ENCODE results near the gene SLC12A4. TPM values are rescaled to one million over a fixed set of nuclear protein-coding genes. Genes with fewer than 3 reads are reported as not detected.

SLC12A4 gene
- polyA plus RNA-seq, 4 donors: 1.1 to 17.3 (median 7.0) TPM

- Histone ChIP-seq H3K9me3 (ENCODE audit: control insufficient read depth in 2 of 2, insufficient read depth in 1 of 2, low read depth in 1 of 2, low read length in 1 of 2) (no peaks in the 10 kb centered on the region), H3K36me3 (ENCODE audit: control insufficient read depth in 3 of 3, insufficient read depth in 2 of 3, low read depth in 1 of 3, low read length in 3 of 3) (peaks cover 0 to 93% (median 2%) of the 10 kb centered on the region in 3 donors), H3K4me1 (ENCODE audit: control insufficient read depth in 3 of 3, insufficient read depth in 2 of 3, low read depth in 1 of 3, low read length in 2 of 3) (peaks cover 2 to 10% (median 4%) of the 10 kb centered on the region in 3 donors), H3K4me3 (ENCODE audit: low read depth in 1 of 3, low read length in 3 of 3) (no peak overlapping the region), H3K27me3 (ENCODE audit: control insufficient read depth in 3 of 3, insufficient read depth in 3 of 3, low read length in 3 of 3) (no peaks in the 10 kb centered on the region), H3K27ac (ENCODE audit: low read depth in 1 of 3, low read length in 2 of 3) (no peak overlapping the region)
- FAIRE-seq: no peak
- no peak for DNase-seq
- WGBS, 3 donors: 94 to 97% (median 95%) methylated on average over 14 to 17 of the region's 17 CpGs
Measured at GRCh38 chr16:67930678-67931211, 37.7 kb downstream of the SLC12A4 start.

DNA sequence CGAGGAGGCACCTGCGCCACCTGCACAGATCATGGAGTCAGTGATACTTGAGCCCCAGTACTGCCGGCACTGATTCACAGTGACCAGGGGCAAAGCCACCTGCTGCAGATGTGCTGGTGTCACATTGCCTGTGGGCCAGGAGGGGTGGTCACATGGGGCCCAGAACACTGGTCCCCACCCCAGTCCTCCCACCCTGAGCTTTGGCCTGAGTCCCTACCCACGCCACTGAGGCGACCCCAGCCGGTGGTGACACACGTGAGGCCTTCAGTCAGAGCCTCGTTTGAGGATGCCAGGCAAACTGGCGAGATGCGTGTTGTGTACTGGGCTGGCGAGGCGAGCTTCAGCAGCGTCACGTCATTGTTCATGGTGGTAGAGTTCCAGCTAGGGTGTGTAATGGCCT lies 38.2 kb downstream of the SLC12A4 start:
- WGBS, 3 donors: 94% methylated on average over 14 of the region's 14 CpGs
- no peak overlapping the region for H3K4me3 ChIP-seq (ENCODE audit: low read depth in 1 of 3, low read length in 3 of 3)
- DNase-seq (no peak), FAIRE-seq (no peak)
- no peaks in the 10 kb centered on the region for H3K9me3 ChIP-seq (ENCODE audit: control insufficient read depth in 2 of 2, insufficient read depth in 1 of 2, low read depth in 1 of 2, low read length in 1 of 2)
- no peaks in the 10 kb centered on the region for H3K27me3 ChIP-seq (ENCODE audit: control insufficient read depth in 3 of 3, insufficient read depth in 3 of 3, low read length in 3 of 3)
- no peak overlapping the region for H3K27ac ChIP-seq (ENCODE audit: low read depth in 1 of 3, low read length in 2 of 3)
- peaks cover 0 to 95% (median 2%) of the 10 kb centered on the region in 3 donors for H3K36me3 ChIP-seq (ENCODE audit: control insufficient read depth in 3 of 3, insufficient read depth in 2 of 3, low read depth in 1 of 3, low read length in 3 of 3)
- peaks cover 2 to 6% (median 4%) of the 10 kb centered on the region in 3 donors for H3K4me1 ChIP-seq (ENCODE audit: control insufficient read depth in 3 of 3, insufficient read depth in 2 of 3, low read depth in 1 of 3, low read length in 2 of 3)

GRCh38 chr16:67928561-67929364 lies 39.7 kb downstream of the SLC12A4 start:
- Histone ChIP-seq H3K4me3 (ENCODE audit: low read depth in 1 of 3, low read length in 3 of 3) (no peak overlapping the region), H3K27me3 (ENCODE audit: control insufficient read depth in 3 of 3, insufficient read depth in 3 of 3, low read length in 3 of 3) (no peaks in the 10 kb centered on the region), H3K9me3 (ENCODE audit: control insufficient read depth in 2 of 2, insufficient read depth in 1 of 2, low read depth in 1 of 2, low read length in 1 of 2) (no peaks in the 10 kb centered on the region), H3K27ac (ENCODE audit: low read depth in 1 of 3, low read length in 2 of 3) (no peak overlapping the region), H3K4me1 (ENCODE audit: control insufficient read depth in 3 of 3, insufficient read depth in 2 of 3, low read depth in 1 of 3, low read length in 2 of 3) (no peaks in the 10 kb centered on the region), H3K36me3 (ENCODE audit: control insufficient read depth in 3 of 3, insufficient read depth in 2 of 3, low read depth in 1 of 3, low read length in 3 of 3) (peaks cover 0 to 89% (median 0%) of the 10 kb centered on the region in 3 donors)
- peak; percentile 71 to 78 for DNase-seq
- 44 to 48% (median 47%) methylated on average over 16 of the region's 16 CpGs for WGBS, 3 donors
- no peak for FAIRE-seq

DNA sequence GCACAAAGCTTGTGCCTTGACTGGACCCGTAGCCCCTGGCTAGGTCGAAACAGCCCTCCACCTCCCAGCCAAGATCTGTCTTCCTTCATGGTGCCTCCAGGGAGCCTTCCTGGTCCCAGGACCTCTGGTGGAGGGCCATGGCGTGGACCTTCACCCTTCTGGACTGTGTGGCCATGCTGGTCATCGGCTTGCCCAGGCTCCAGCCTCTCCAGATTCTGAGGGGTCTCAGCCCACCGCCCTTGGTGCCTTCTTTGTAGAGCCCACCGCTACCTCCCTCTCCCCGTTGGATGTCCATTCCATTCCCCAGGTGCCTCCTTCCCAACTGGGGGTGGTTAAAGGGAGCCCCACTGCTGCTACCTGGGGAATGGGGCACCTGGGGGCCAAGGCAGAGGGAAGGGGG lies 40.3 kb downstream of the SLC12A4 start:
- 61 to 85% (median 66%) methylated on average over 7 of the region's 7 CpGs for WGBS, 3 donors
- peaks cover 0 to 92% (median 0%) of the 10 kb centered on the region in 3 donors for H3K36me3 ChIP-seq (ENCODE audit: control insufficient read depth in 3 of 3, insufficient read depth in 2 of 3, low read depth in 1 of 3, low read length in 3 of 3)
- FAIRE-seq (no peak), DNase-seq (no peak)
- no peak overlapping the region for H3K4me3 ChIP-seq (ENCODE audit: low read depth in 1 of 3, low read length in 3 of 3)
- no peaks in the 10 kb centered on the region for H3K9me3 ChIP-seq (ENCODE audit: control insufficient read depth in 2 of 2, insufficient read depth in 1 of 2, low read depth in 1 of 2, low read length in 1 of 2)
- no peaks in the 10 kb centered on the region for H3K4me1 ChIP-seq (ENCODE audit: control insufficient read depth in 3 of 3, insufficient read depth in 2 of 3, low read depth in 1 of 3, low read length in 2 of 3)
- no peaks in the 10 kb centered on the region for H3K27me3 ChIP-seq (ENCODE audit: control insufficient read depth in 3 of 3, insufficient read depth in 3 of 3, low read length in 3 of 3)
- H3K27ac ChIP-seq (ENCODE audit: low read depth in 1 of 3, low read length in 2 of 3): no peak overlapping the region

DNA sequence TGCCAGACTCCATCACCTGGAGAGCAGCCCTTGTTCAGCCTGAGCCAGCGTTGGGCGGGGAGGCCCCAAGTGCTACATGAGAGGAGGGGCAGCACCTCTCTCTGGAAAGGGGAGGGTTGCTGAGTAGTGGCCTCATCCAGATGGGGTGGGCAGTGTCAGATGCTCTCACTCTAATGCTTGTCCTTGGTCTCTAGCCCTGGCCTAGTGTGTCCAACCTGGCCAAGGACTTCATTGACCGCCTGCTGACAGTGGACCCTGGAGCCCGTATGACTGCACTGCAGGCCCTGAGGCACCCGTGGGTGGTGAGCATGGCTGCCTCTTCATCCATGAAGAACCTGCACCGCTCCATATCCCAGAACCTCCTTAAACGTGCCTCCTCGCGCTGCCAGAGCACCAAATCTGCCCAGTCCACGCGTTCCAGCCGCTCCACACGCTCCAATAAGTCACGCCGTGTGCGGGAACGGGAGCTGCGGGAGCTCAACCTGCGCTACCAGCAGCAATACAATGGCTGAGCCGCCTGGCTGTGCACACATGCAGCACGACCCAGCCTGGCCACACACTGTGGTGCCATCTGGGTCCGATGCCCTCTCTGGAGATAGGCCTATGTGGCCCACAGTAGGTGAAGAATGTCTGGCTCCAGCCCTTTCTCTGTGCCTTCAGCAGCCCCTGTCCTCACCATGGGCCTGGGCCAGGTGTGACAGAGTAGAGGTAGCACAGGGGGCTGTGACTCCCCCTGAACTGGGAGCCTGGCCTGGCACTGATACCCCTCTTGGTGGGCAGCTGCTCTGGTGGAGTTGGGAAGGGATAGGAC lies 41.1 kb downstream of the SLC12A4 start:
- FAIRE-seq (no peak), DNase-seq (no peak)
- H3K27me3 ChIP-seq (ENCODE audit: control insufficient read depth in 3 of 3, insufficient read depth in 3 of 3, low read length in 3 of 3): no peaks in the 10 kb centered on the region
- no peaks in the 10 kb centered on the region for H3K9me3 ChIP-seq (ENCODE audit: control insufficient read depth in 2 of 2, insufficient read depth in 1 of 2, low read depth in 1 of 2, low read length in 1 of 2)
- peaks cover 0 to 93% (median 0%) of the 10 kb centered on the region in 3 donors for H3K36me3 ChIP-seq (ENCODE audit: control insufficient read depth in 3 of 3, insufficient read depth in 2 of 3, low read depth in 1 of 3, low read length in 3 of 3)
- no peak overlapping the region for H3K4me3 ChIP-seq (ENCODE audit: low read depth in 1 of 3, low read length in 3 of 3)
- H3K27ac ChIP-seq (ENCODE audit: low read depth in 1 of 3, low read length in 2 of 3): no peak overlapping the region
- no peaks in the 10 kb centered on the region for H3K4me1 ChIP-seq (ENCODE audit: control insufficient read depth in 3 of 3, insufficient read depth in 2 of 3, low read depth in 1 of 3, low read length in 2 of 3)
- WGBS, 3 donors: 85 to 90% (median 88%) methylated on average over 22 of the region's 22 CpGs

DNA sequence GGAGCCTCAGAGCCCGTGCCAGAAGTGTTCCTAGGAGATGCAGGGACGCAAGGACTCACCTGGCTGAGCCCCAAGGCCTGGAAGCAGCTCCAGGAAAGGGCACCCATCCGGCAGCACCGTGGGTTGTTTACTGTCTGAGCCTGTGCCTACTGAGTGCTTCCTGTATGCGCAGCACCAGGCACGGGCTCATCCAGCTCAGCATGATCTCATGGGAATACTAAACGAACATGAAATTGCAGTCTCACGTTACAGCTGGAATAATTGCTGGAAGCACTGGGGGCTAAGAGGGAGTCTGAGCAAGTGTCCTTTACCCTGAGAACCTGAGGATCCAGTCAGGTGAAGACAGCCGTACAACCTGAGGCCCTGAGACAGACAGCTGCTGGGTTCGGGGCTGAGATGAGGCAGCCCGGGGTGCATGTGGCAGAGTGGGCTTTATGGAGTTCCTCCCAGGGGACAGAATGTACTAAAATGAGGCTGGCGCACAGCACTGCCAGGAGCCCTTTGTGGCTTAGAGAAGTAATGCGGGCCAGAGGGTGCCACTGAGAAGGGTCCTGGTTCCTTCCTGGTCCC lies 42.2 kb downstream of the SLC12A4 start:
- WGBS, 3 donors: 62 to 76% (median 71%) methylated on average over 13 of the region's 13 CpGs
- peaks cover 0 to 93% (median 0%) of the 10 kb centered on the region in 3 donors for H3K36me3 ChIP-seq (ENCODE audit: control insufficient read depth in 3 of 3, insufficient read depth in 2 of 3, low read depth in 1 of 3, low read length in 3 of 3)
- no peaks in the 10 kb centered on the region for H3K27me3 ChIP-seq (ENCODE audit: control insufficient read depth in 3 of 3, insufficient read depth in 3 of 3, low read length in 3 of 3)
- H3K4me1 ChIP-seq (ENCODE audit: control insufficient read depth in 3 of 3, insufficient read depth in 2 of 3, low read depth in 1 of 3, low read length in 2 of 3): no peaks in the 10 kb centered on the region
- DNase-seq (no peak), FAIRE-seq (no peak)
- no peak overlapping the region for H3K27ac ChIP-seq (ENCODE audit: low read depth in 1 of 3, low read length in 2 of 3)
- no peak overlapping the region for H3K4me3 ChIP-seq (ENCODE audit: low read depth in 1 of 3, low read length in 3 of 3)
- H3K9me3 ChIP-seq (ENCODE audit: control insufficient read depth in 2 of 2, insufficient read depth in 1 of 2, low read depth in 1 of 2, low read length in 1 of 2): no peaks in the 10 kb centered on the region

- Histone ChIP-seq H3K27me3 (ENCODE audit: control insufficient read depth in 3 of 3, insufficient read depth in 3 of 3, low read length in 3 of 3) (no peaks in the 10 kb centered on the region), H3K4me1 (ENCODE audit: control insufficient read depth in 3 of 3, insufficient read depth in 2 of 3, low read depth in 1 of 3, low read length in 2 of 3) (no peaks in the 10 kb centered on the region), H3K27ac (ENCODE audit: low read depth in 1 of 3, low read length in 2 of 3) (no peak overlapping the region), H3K4me3 (ENCODE audit: low read depth in 1 of 3, low read length in 3 of 3) (no peak overlapping the region), H3K36me3 (ENCODE audit: control insufficient read depth in 3 of 3, insufficient read depth in 2 of 3, low read depth in 1 of 3, low read length in 3 of 3) (peaks cover 0 to 90% (median 0%) of the 10 kb centered on the region in 3 donors), H3K9me3 (ENCODE audit: control insufficient read depth in 2 of 2, insufficient read depth in 1 of 2, low read depth in 1 of 2, low read length in 1 of 2) (no peaks in the 10 kb centered on the region)
- FAIRE-seq: no peak
- no peak for DNase-seq
- whole genome bisulfite sequencing, 3 donors: 88 to 94% (median 93%) methylated on average over 10 of the region's 10 CpGs
Measured at GRCh38 chr16:67924140-67924906, 44.1 kb downstream of the SLC12A4 start.

Measured in small intestine (tissue), 7 donors.